ENCODE measurements around the gene MCUB.

MCUB gene

DNA sequence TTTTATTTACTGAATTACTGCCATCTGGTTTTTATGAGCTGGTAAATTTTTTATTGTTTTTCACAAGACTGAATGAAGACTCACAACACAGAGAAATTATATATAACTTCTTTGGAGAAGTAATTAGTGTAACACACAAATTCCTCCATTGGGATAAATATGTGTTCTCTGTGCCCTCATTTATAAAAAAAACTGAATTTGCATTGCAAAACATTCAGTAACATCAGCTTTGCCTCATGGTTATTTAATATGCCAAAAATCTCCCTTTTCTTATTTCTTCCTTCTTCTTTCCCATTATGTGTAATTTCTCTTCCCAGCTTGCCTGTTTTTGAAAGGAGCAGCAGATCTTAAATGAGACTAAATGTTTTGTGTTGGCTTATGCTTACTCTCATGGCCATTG, 124.7 kb downstream of the MCUB start:
- DNase-seq = no peak

DNA sequence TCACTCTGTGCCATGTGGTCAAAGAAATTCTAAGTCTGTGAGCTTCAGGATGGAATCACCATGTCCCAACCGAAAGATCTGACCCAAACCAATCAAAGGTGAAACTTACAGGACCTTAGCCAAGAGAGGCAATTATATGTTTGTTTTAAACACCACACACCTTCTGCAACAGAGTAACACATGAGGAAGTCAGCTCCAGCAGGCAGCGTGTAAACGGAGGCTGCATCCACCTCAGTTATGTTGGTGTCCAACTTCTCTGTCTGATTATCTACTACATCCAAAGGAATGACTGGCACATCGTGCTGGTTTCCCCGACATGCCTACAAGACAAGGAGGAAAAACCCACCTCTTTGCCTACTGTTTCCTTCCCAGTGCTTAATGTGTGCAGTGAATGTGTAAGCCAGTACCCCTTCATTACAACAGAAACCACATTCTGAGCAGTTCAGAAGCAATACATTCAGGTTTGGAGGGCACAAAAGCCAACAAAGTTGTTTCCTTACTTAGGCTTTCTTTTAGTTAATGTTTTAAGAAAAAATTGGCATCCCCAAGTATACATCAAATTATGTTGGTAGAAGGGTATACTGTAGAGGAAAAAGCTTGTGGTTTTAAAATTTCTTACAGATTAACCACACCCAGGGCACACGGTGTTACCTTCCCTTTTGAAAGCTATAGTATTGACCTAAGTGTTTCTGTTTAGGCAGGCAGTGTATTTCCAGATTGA, 130.8 kb downstream of the MCUB start:
- DNase-seq = no peak

DNA sequence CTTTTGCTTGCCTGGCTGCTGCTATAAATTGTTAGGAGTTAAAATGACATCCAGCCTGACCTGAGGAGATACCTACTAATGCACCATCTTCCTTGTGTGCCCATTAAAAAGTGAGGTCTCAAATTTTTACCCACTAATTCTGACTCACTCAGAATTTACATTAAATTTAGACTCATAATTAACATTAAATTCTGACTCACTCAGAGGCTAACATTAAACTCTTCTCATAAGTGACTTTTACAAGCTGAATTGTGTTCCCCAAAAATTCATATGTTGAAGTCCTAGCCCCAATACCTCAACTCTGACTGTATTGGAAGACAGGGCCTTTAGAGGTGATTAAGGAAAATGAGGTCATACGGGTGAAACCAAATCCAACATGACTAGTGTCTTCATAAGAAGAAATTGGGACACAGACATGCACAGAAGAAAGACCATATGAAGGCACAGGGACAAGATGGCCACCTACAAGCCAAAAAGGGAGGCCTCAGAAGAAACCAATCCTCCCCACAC, 131.4 kb downstream of the MCUB start:
- DNase-seq = no peak

DNA sequence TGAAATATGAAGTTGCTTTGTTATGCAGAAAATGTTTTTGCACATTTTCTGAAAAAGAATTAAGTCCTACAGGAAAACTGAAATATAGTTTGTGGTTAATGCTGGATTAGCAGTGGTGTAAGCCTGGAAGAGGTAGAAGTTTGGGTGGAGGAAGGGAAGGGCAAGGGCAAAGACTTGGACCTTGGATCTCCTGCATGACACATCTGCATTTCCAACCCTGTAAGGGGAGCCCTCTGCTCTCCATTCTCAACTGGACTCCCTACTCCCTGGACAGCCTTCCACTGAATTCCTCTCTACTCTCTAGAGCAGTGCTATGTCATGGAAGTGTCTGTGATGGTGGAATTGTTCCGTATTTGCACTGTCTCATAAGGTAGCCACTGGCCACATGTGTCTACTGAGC, 138.6 kb downstream of the MCUB start:
- no peak for DNase-seq

- no peak for DNase-seq
Observed at GRCh38 chr4:109699553-109700225, 139.6 kb downstream of the MCUB start.

DNA sequence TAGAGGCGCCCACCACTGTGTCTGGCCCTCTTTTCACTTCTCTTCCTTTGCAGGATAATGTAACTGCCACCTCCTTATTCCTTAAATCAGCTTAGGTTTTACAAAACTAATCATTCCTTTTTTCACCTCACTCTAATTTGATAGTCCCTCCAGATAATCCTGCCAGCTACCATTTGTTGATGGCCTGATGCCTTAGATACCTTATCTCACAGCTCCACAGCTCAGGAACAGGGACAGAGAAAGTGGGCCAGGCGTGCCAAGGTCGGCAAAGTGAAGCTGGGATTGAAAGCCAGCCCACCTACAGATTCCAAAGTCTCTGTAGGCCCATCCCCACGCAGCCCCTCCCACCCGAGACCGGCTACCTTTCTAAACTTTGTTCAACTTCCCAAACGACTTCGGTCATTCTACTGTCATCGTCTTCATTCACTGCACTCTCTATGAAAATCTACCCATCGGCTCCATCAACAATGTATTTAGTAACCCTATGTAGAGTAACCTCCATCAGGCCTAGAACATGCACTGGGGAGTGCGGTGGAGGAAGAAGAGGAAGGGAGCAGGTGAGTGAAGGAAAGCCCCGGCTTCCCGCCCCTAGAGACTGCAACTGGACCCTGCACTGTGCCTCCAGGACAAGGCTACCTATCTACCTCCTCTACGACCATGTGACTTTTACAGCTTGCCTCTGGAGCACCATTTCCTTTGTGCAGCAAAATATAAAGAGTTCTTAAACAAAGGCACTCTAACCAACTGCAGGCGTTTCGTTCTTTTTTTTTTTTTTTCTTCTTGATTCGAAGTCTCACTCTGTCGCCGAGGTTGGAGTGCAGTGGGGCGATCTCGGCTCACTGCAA, 141.7 kb downstream of the MCUB start:
- DNase-seq = no peak

DNA sequence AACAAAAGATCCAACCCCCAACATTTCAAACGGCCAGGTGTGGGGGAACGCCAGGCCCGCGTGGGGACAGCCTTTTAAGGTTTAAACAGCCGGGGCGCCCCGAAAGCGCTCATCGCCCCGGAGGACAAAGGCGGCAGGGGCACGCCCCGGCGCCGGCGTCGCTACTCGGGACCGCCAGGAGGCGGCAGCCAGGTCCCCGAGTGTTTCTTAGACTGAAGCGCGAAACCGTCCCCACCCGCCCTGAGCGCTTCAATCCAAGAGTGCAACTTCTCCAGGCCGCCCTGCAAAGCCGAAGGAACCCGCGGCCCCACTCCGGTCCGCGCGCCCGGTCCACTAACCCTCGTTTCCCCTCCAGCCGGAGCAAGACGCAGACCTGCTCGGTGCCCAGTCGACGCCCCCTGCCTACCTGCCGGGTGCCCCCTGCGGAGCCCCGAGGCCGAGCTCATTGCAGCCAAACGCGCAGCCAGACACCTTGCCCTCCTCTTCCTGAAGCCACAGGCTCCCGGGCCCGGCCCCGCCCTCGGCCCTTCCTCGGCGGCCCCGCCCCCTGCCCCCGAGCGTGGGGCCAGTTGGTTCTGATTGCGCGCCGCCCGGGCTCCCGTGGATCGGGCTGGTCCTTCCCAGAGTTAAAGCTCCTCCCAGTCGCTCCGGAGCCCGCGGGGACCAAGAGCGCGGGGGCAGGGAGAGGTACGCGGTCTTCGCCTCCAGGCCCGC, 143.1 kb downstream of the MCUB start, which contains the start of gene CASP6:
TSS of gene CASP6 (minus strand) at position 496 of the 714 bp plus-strand sequence. CDS start at position 446, 50 bp downstream.
- peak; percentile 81 for DNase-seq

DNA sequence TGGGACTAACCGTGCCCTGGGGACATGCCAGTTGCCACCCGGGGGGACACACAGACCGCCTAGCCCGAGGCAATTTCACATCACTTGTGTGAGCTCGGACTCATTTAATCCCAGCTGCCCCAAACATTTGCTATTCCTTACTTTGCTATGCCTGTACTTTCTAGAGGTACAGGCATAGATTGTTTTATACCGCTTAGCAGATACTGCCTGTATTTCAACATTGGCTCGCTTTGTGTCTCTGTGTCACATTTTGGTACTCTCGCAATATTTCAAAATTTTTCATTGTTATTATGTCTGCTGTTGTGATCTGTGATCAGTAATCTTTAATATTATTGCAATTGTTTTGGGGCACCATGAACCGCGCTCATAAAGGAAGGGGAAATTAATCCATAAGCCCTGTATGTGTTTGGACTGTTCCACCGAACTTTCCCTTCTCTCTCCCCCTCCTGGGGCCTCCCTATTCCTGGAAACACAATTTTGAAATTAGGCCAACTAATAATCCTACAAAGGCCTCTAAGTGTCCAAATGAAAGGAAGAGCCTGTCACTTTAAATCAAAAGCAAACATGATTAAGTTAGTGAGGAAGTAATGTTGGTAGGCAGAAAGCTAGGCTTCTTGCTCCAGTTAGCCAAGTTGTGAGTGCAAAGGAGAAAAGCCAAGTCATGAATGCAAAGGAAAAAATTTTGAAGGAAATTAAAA, 143.8 kb downstream of the MCUB start:
- DNase-seq = no peak

GRCh38 chr4:109708435-109708834, 148.4 kb downstream of the MCUB start:
- DNase-seq = no peak

GRCh38 chr4:109708990-109709389, 148.9 kb downstream of the MCUB start:
- DNase-seq = no peak

DNA sequence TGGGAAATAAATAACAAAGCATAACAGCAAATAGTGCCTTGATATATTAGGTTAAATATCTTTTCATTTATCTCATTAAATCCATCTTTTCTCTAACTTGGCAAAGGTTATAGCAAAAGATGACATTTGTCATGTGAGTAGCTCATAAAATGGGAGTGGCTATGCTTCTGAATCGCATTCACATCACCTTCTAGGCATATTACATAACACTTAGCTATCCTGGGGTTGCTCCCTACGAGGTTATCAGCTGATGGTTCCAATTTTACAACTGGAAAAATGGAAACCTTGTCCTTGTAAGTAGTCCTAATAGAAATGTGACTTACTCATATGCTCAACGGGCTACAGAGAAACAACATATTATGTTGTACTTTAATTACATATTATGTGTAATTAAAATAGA, 153.5 kb downstream of the MCUB start:
- DNase-seq = no peak

- DNase-seq = no peak
Observed at GRCh38 chr4:109718759-109719158, 158.7 kb downstream of the MCUB start.

DNA sequence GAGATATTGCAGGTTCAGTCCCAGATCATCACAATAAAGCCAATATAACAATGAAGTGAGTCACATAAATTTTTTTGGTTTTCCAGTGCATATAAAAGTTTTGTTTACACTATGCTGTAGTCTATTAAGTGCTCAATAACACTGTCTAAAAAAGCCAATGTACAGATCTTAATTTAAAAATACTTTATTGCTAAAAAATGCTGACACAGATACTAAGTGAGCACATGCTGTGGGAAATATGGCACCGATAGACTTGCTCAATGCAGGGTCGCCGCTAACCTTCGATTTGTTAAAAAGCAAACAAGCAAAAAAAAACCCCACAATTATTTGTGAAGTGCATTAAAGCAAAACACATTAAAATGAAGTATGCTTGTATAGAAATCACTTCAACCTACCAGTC, 159.6 kb downstream of the MCUB start:
- DNase-seq = no peak

GRCh38 chr4:109721033-109721432, 161.0 kb downstream of the MCUB start:
- no peak for DNase-seq

GRCh38 chr4:109722357-109722756, 162.3 kb downstream of the MCUB start:
- no peak for DNase-seq

- DNase-seq = no peak
Observed at GRCh38 chr4:109723110-109723509, 163.1 kb downstream of the MCUB start.

GRCh38 chr4:109728385-109728784, 168.3 kb downstream of the MCUB start:
- DNase-seq = no peak

GRCh38 chr4:109729117-109729717, 169.2 kb downstream of the MCUB start:
- DNase-seq = peak; percentile 37

GRCh38 chr4:109729718-109730618, 169.9 kb downstream of the MCUB start, which contains the start of gene PLA2G12A:
Gene PLA2G12A, minus strand, starts transcription at chr4:109730070. Its CDS starts 261 bp downstream, at chr4:109729809.
- peak; percentile 77 for DNase-seq
